ENCODE results near the gene WDR73. TPM values are rescaled to one million over a fixed set of nuclear protein-coding genes. Genes with fewer than 3 reads are reported as not detected.

Gene WDR73
- total RNA-seq, 2 donors from 2014 or later: 5.3 to 12.0 TPM

- peaks cover 0 to 53% of the 10 kb centered on the region in 2 donors for H3K4me1 ChIP-seq
- TF ChIP-seq CTCF (IDR thresholded peaks at IDR 0.05): peak in 1 of 2 donors; percentile 70
- no peaks in the 10 kb centered on the region for H3K27me3 ChIP-seq
- H3K4me3 ChIP-seq: peak overlapping the region; percentile 87 to 90
- peaks cover 10% of the 10 kb centered on the region for H3K36me3 ChIP-seq
- peak; percentile 86 for DNase-seq (ENCODE audit: low spot score)
- no peaks in the 10 kb centered on the region for H3K9me3 ChIP-seq
- H3K27ac ChIP-seq: peak overlapping the region; percentile 88 to 89
Observed at GRCh38 chr15:84654689-84655453, 788 bp upstream of the WDR73 start.

GRCh38 chr15:84653584-84653909 lies 536 bp downstream of the WDR73 start:
- Histone ChIP-seq H3K27me3 (no peaks in the 10 kb centered on the region), H3K36me3 (peaks cover 22% of the 10 kb centered on the region), H3K4me3 (peak overlapping the region; percentile 87 to 90), H3K9me3 (no peaks in the 10 kb centered on the region), H3K27ac (peak overlapping the region; percentile 88 to 89), H3K4me1 (peaks cover 0 to 60% of the 10 kb centered on the region in 2 donors)
- no peak for TF ChIP-seq CTCF (IDR thresholded peaks at IDR 0.05)
- no peak for DNase-seq (ENCODE audit: low spot score)

- no peak for DNase-seq (ENCODE audit: low spot score)
- peak overlapping the region; percentile 26 to 76 for H3K27ac ChIP-seq
- no peaks in the 10 kb centered on the region for H3K27me3 ChIP-seq
- TF ChIP-seq CTCF (IDR thresholded peaks at IDR 0.05): no peak
- peaks cover 0 to 44% of the 10 kb centered on the region in 2 donors for H3K4me1 ChIP-seq
- no peak overlapping the region for H3K4me3 ChIP-seq
- peaks cover 61% of the 10 kb centered on the region for H3K36me3 ChIP-seq
- H3K9me3 ChIP-seq: no peaks in the 10 kb centered on the region
Observed at GRCh38 chr15:84649706-84650105, 4.4 kb downstream of the WDR73 start.

GRCh38 chr15:84648539-84648938 lies 5.5 kb downstream of the WDR73 start:
- H3K27ac ChIP-seq: peak overlapping the region; percentile 26 to 53
- no peak for DNase-seq (ENCODE audit: low spot score)
- H3K9me3 ChIP-seq: no peaks in the 10 kb centered on the region
- H3K4me1 ChIP-seq: peaks cover 0 to 41% of the 10 kb centered on the region in 2 donors
- H3K4me3 ChIP-seq: no peak overlapping the region
- no peaks in the 10 kb centered on the region for H3K27me3 ChIP-seq
- peaks cover 72% of the 10 kb centered on the region for H3K36me3 ChIP-seq
- TF ChIP-seq CTCF (IDR thresholded peaks at IDR 0.05): no peak

- no peak overlapping the region for H3K4me3 ChIP-seq
- peak overlapping the region in 1 of 2 donors; percentile 53 for H3K27ac ChIP-seq
- TF ChIP-seq CTCF (IDR thresholded peaks at IDR 0.05): no peak
- no peak for DNase-seq (ENCODE audit: low spot score)
- peaks cover 80% of the 10 kb centered on the region for H3K36me3 ChIP-seq
- H3K4me1 ChIP-seq: peaks cover 0 to 33% of the 10 kb centered on the region in 2 donors
- no peaks in the 10 kb centered on the region for H3K9me3 ChIP-seq
- no peaks in the 10 kb centered on the region for H3K27me3 ChIP-seq
Observed at GRCh38 chr15:84647726-84648125, 6.4 kb downstream of the WDR73 start.

- Histone ChIP-seq H3K4me1 (peaks cover 0 to 20% of the 10 kb centered on the region in 2 donors), H3K27ac (no peak overlapping the region), H3K27me3 (no peaks in the 10 kb centered on the region), H3K36me3 (peaks cover 93% of the 10 kb centered on the region), H3K4me3 (no peak overlapping the region), H3K9me3 (no peaks in the 10 kb centered on the region)
- DNase-seq (ENCODE audit: low spot score): no peak
- TF ChIP-seq CTCF (IDR thresholded peaks at IDR 0.05): no peak
Observed at GRCh38 chr15:84645997-84646396, 8.1 kb downstream of the WDR73 start.
